Lung (tissue), 12 donors: ENCODE data around the gene FBXO41. TPM values are rescaled to one million over a fixed set of nuclear protein-coding genes. Genes with fewer than 3 reads are reported as not detected.

ENCODE experiments used
- ATAC-seq: fragments of 200-7000 bp; cut with Tn5 transposase; one replicate; pipeline ENCODE4 v1.9.1; 2020; ENCODE audit warnings: moderate number of reproducible peaks; ENCODE audit not compliant: insufficient read depth, low FRiP score
- DNase-seq, 3 donors: peaks; one replicate each; pipeline ENCODE4 v3.0.0-alpha.2; 2013 to 2017
- H3K27ac ChIP-seq, 2 donors: one replicate each; pipeline ENCODE4 v1.5.1; 2013; ENCODE audit warnings: mild to moderate bottlenecking in 2 of 2, moderate library complexity in 2 of 2, control low read depth in 1 of 2, inconsistent platforms in 1 of 2, low read depth in 1 of 2, low read length in 1 of 2
- H3K27me3 ChIP-seq, 3 donors: one replicate each; pipeline ENCODE4 v1.5.1; 2013; ENCODE audit warnings: low read length in 2 of 3; ENCODE audit not compliant: control insufficient read depth in 3 of 3, insufficient read depth in 3 of 3
- H3K36me3 ChIP-seq, 4 donors: one replicate each; pipeline ENCODE4 v1.5.1; 2013; ENCODE audit warnings: low read length in 4 of 4, mild to moderate bottlenecking in 1 of 4, moderate library complexity in 1 of 4; ENCODE audit not compliant: control insufficient read depth in 4 of 4, insufficient read depth in 4 of 4
- H3K4me1 ChIP-seq, 5 donors: one replicate each; pipeline ENCODE4 v1.5.1; 2013; ENCODE audit warnings: low read length in 5 of 5, mild to moderate bottlenecking in 2 of 5, moderate library complexity in 1 of 5; ENCODE audit not compliant: control insufficient read depth in 5 of 5, insufficient read depth in 5 of 5
- H3K4me3 ChIP-seq: one replicate; pipeline ENCODE4 v1.5.1; 2013; ENCODE audit warnings: mild to moderate bottlenecking, control low read depth, moderate library complexity
- H3K9ac ChIP-seq, 2 donors: one replicate each; pipeline ENCODE4 v1.5.1; 2013; ENCODE audit warnings: low read length in 2 of 2, control low read depth in 1 of 2; ENCODE audit not compliant: insufficient read depth in 1 of 2
- H3K9me3 ChIP-seq, 4 donors: one replicate each; pipeline ENCODE4 v1.5.1; 2013; ENCODE audit warnings: low read length in 3 of 4, mild to moderate bottlenecking in 1 of 4, moderate library complexity in 1 of 4; ENCODE audit not compliant: control insufficient read depth in 4 of 4, insufficient read depth in 3 of 4
- CTCF ChIP-seq: IDR thresholded peaks from 2 replicates; pipeline ENCODE4 v1.5.1; 2012; ENCODE audit warnings: mild to moderate bottlenecking; ENCODE audit errors: control extremely low read depth, extremely low read depth
- WGBS, 2 donors: extraction: QIAGEN DNeasy Blood & Tissue Kit; methylation state at CpG; one replicate each; pipeline ENCODE4 v1.1.7; 2013; 5-methylcytosine and 5-hydroxymethylcytosine counted together
- polyA plus RNA-seq, 2 donors: library from polyadenylated mRNA; stranded (reverse); fragments of 200-250 nt; gene quantifications; one replicate each; pipeline ENCODE4 v1.2.1, GENCODE V29; 2013
- total RNA-seq, 2 donors: library from RNA; depleted of rRNA in 1 of 2; stranded (reverse); fragments of >200 nt in 1 of 2; gene quantifications; one replicate each; pipeline ENCODE4 v1.2.1, GENCODE V29; 2014 to 2021
- donor health status: control.
- donor health status: control.
- donor health status: Bipolar disorder and iron deficiency.
- donor health status: healthy.
- donor health status: DM: yes; HTN: yes; CAD: no.

The FBXO41 gene
- total and polyA plus RNA-seq, 4 donors: 0.93 to 5.0 (median 1.7) TPM

DNA sequence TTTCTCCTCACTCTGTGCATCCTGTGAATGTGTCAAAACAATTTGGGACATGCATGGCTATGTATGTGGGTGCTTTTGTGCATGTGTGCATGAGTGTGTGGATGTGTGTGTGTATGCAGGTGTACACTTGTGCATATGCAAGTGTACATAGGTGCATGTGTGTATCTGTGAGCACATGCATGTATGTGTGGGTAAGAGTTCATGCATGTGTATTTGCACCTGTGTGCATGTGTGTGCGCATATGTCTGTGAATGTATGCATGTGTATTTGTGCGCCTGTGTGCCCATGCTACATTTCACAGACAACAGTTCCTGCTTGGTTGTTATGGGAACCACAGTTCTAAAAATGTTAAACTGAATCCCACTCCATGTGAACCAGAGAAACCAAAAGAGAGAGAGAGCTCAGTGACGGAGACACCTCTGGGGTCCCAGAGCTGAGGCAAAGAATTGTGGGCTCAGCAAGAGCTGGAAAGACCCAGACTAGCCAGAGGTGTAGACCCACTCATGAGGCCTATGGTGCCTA is 1.9 kb upstream of the FBXO41 start:
- H3K9me3 ChIP-seq: peaks cover 0 to 3% (median 0%) of the 10 kb centered on the region in 4 donors
- peaks cover 0 to 13% (median 0%) of the 10 kb centered on the region in 5 donors for H3K4me1 ChIP-seq
- DNase-seq: no peak
- no peak overlapping the region for H3K9ac ChIP-seq
- H3K27me3 ChIP-seq: peaks cover 10 to 58% (median 18%) of the 10 kb centered on the region in 3 donors
- no peak for TF ChIP-seq CTCF
- no peaks in the 10 kb centered on the region for H3K36me3 ChIP-seq
- ATAC-seq: no peak
- H3K27ac ChIP-seq: no peak overlapping the region
- H3K4me3 ChIP-seq: no peak overlapping the region
- 81 to 94% methylated on average over 3 of the region's 3 CpGs for WGBS, 2 donors

DNA sequence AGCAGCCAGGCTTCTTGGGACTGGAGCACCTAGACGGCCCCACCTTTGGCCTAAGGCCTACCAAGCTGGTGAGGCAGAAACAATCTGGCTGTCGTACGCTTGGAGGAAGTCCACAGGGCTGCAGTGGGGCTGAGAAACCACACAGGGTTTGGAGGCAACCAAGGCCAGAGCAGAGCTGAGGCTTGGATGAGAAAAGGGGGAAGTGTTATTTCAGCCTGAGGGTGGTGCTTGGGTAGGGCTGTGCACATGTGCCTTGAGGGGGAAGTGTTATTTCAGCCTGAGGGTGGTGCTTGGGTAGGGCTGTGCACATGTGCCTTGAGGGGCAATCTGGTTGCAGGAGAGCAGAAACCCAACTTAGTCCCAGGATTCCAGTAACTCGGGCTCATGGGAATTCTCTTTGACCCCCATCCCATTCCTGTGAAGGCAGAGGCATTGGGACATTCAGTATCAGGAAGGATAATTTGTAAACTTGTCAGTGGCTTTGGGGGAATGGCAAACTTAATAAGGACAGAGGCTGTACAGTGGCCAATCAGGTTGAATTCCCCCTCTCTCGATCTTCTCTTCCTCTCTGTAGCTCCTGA is 971 bp upstream of the FBXO41 start:
- H3K4me1 ChIP-seq: peaks cover 0 to 8% (median 0%) of the 10 kb centered on the region in 5 donors
- WGBS, 2 donors: 17 to 37% methylated on average over 5 of the region's 5 CpGs
- H3K36me3 ChIP-seq: no peaks in the 10 kb centered on the region
- ATAC-seq (peak; percentile 62), DNase-seq (peak in 1 of 3 donors; percentile 7)
- TF ChIP-seq CTCF: no peak
- H3K9ac ChIP-seq: no peak overlapping the region
- H3K27ac ChIP-seq: no peak overlapping the region
- peaks cover 9 to 55% (median 10%) of the 10 kb centered on the region in 3 donors for H3K27me3 ChIP-seq
- no peak overlapping the region for H3K4me3 ChIP-seq
- peaks cover 0 to 3% (median 0%) of the 10 kb centered on the region in 4 donors for H3K9me3 ChIP-seq

- no peak for TF ChIP-seq CTCF
- Histone ChIP-seq H3K4me3 (peak overlapping the region; percentile 40), H3K9ac (no peak overlapping the region), H3K4me1 (peaks cover 0 to 8% (median 0%) of the 10 kb centered on the region in 5 donors), H3K36me3 (no peaks in the 10 kb centered on the region), H3K27me3 (peaks cover 2 to 48% (median 4%) of the 10 kb centered on the region in 3 donors), H3K9me3 (peaks cover 0 to 3% (median 0%) of the 10 kb centered on the region in 4 donors), H3K27ac (no peak overlapping the region)
- no peak for ATAC-seq
- 7 to 8% methylated on average over 35 to 43 of the region's 43 CpGs for WGBS, 2 donors
- peak in 1 of 3 donors; percentile 5 for DNase-seq
Observed at GRCh38 chr2:73283545-73284295, 558 bp downstream of the FBXO41 start.
